ENCODE measurements around the gene ARID1B. TPM values are rescaled to one million over a fixed set of nuclear protein-coding genes. Genes with fewer than 3 reads are reported as not detected.

The ARID1B gene
- total RNA-seq, 4 donors from 2014 or later = 157 to 315 (median 206) TPM

- H3K4me1 ChIP-seq = peaks cover 18 to 26% of the 10 kb centered on the region in 2 donors
- 16 to 21% methylated on average over 8 of the region's 8 CpGs for WGBS, 2 donors
These were observed 723 bp upstream of the ARID1B start for GRCh38 chr6:156776470-156776839.

GRCh38 chr6:156777577-156778453 is 637 bp downstream of the ARID1B start:
- peak; percentile 53 to 66 for DNase-seq
- Histone ChIP-seq H3K4me1 (peaks cover 18 to 26% of the 10 kb centered on the region in 2 donors), H3K27ac (peak overlapping the region; percentile 98 to 99 (median 98)), H3K27me3 (no peaks in the 10 kb centered on the region), H3K4me3 (replicated peaks in 1 of 3) (peak overlapping the region; percentile 83 to 92 (median 85)), H3K9me3 (no peaks in the 10 kb centered on the region), H3K36me3 (no peaks in the 10 kb centered on the region)
- TF ChIP-seq POLR2A (IDR thresholded peaks at IDR 0.05) (peak in 1 of 2 donors; percentile 41), CTCF (IDR thresholded peaks at IDR 0.05) (no peak)
- intact Hi-C loops (cut with DNase I) = loop anchor here (5.0 to 10.0 kb wide), 2 partner anchors 91 to 397 kb away; no protein-coding TSS in a partner anchor
- 1 to 2% methylated on average over 34 to 46 of the region's 113 CpGs for WGBS, 2 donors

More at GRCh38 chr6:156776470-156776839, 723 bp upstream of the ARID1B start:
- Histone ChIP-seq H3K27me3 (no peaks in the 10 kb centered on the region), H3K36me3 (no peaks in the 10 kb centered on the region), H3K4me3 (replicated peaks in 1 of 3) (peak overlapping the region in 2 of 3 donors; percentile 61 to 92), H3K9me3 (no peaks in the 10 kb centered on the region), H3K27ac (peak overlapping the region; percentile 90 to 99 (median 98))
- no peak for TF ChIP-seq CTCF (IDR thresholded peaks at IDR 0.05)
- TF ChIP-seq POLR2A (IDR thresholded peaks at IDR 0.05) = no peak
- intact Hi-C loops (cut with DNase I) = loop anchor here (5.0 to 10.0 kb wide), 2 partner anchors 89 to 398 kb away; no protein-coding TSS in a partner anchor
- DNase-seq = no peak

GRCh38 chr6:156778454-156779205 is 1.5 kb downstream of the ARID1B start:
- intact Hi-C loops (cut with DNase I) = loop anchor here (5.0 to 10.0 kb wide), 2 partner anchors 91 to 396 kb away; no protein-coding TSS in a partner anchor
- H3K9me3 ChIP-seq = no peaks in the 10 kb centered on the region
- peak overlapping the region; percentile 98 to 99 (median 98) for H3K27ac ChIP-seq
- DNase-seq = peak; percentile 62 to 64
- no peaks in the 10 kb centered on the region for H3K27me3 ChIP-seq
- H3K36me3 ChIP-seq = no peaks in the 10 kb centered on the region
- H3K4me3 ChIP-seq (replicated peaks in 1 of 3) = peak overlapping the region; percentile 22 to 85 (median 83)
- TF ChIP-seq POLR2A (IDR thresholded peaks at IDR 0.05) = peak in 1 of 2 donors; percentile 66
- no peak for TF ChIP-seq CTCF (IDR thresholded peaks at IDR 0.05)
- peaks cover 24 to 29% of the 10 kb centered on the region in 2 donors for H3K4me1 ChIP-seq
- WGBS, 2 donors = 1% methylated on average over 62 of the region's 100 CpGs; no CpG with 5 or more reads in 1 of the 2 donors

- peak overlapping the region; percentile 98 to 99 (median 98) for H3K27ac ChIP-seq
- TF ChIP-seq CTCF (IDR thresholded peaks at IDR 0.05) (peak in 3 of 6 experiments; percentile 0 to 40 (median 11)), POLR2A (IDR thresholded peaks at IDR 0.05) (no peak)
These were observed 2.3 kb downstream of the ARID1B start for GRCh38 chr6:156779206-156780094.

More at GRCh38 chr6:156779206-156780094, 2.3 kb downstream of the ARID1B start:
- peak; percentile 50 to 53 for DNase-seq
- H3K27me3 ChIP-seq = no peaks in the 10 kb centered on the region
- no peaks in the 10 kb centered on the region for H3K36me3 ChIP-seq
- intact Hi-C loops (cut with DNase I) = loop anchor here (5.0 to 10.0 kb wide), 3 partner anchors 92 to 495 kb away; no protein-coding TSS in a partner anchor
- H3K4me1 ChIP-seq = peaks cover 30 to 35% of the 10 kb centered on the region in 2 donors
- H3K4me3 ChIP-seq (replicated peaks in 1 of 3) = peak overlapping the region; percentile 22 to 85 (median 83)
- 0% methylated on average over 11 to 24 of the region's 108 CpGs for WGBS, 2 donors
- H3K9me3 ChIP-seq = no peaks in the 10 kb centered on the region
